ENCODE results near the gene DDIT3.

DDIT3 gene

DNA sequence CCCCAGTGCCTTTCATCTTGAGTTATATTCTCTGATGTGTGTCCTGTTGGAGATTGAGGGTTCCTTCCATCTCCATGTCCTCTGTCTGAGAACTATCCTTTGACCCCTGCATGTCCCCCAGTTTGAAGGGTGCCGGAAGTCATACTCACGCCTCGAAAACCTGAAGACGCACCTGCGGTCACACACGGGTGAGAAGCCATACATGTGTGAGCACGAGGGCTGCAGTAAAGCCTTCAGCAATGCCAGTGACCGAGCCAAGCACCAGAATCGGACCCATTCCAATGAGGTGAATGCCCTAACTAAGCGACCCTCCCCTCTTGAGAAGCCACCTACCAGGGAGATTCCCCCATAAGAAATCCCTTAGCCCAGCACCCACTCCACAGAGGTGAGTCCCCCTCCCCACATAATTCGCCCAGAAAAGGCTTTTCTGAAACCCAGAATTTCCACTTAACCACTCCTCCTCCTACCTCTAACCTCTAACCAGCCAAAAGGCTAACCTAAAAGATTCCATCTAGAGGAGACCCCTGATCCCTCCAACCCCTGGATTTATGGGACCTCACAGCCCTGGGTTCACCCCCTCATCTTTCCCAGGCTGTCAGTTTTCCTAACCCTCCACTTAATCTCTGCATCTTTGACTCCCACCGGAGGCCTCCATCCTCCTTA lies 53.0 kb downstream of the DDIT3 start:
- TF ChIP-seq, protein P1, sequence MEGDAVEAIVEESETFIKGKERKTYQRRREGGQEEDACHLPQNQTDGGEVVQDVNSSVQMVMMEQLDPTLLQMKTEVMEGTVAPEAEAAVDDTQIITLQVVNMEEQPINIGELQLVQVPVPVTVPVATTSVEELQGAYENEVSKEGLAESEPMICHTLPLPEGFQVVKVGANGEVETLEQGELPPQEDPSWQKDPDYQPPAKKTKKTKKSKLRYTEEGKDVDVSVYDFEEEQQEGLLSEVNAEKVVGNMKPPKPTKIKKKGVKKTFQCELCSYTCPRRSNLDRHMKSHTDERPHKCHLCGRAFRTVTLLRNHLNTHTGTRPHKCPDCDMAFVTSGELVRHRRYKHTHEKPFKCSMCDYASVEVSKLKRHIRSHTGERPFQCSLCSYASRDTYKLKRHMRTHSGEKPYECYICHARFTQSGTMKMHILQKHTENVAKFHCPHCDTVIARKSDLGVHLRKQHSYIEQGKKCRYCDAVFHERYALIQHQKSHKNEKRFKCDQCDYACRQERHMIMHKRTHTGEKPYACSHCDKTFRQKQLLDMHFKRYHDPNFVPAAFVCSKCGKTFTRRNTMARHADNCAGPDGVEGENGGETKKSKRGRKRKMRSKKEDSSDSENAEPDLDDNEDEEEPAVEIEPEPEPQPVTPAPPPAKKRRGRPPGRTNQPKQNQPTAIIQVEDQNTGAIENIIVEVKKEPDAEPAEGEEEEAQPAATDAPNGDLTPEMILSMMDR (IDR thresholded peaks at IDR 0.05; ENCODE audit: low read depth, low read length), result no peak
- DNase-seq (ENCODE audit: low read depth, low spot score), result no peak
- in situ Hi-C loops (cut with HindIII; ENCODE audit: low sequenced_read_pairs), result no loop called here
- no peak overlapping the region for H3K4me3 ChIP-seq (ENCODE audit: low read depth, low read length)

Measured in astrocyte of the spinal cord (primary cell).